HG03095 (cell line): ENCODE results near the gene DNAL4.

Source experiments
- ATAC-seq: cut with Tn5 transposase; IDR thresholded peaks from one replicate; pipeline ENCODE4 v1.9.1; 2021; ENCODE audit warnings: moderate library complexity; ENCODE audit not compliant: unreplicated experiment

The DNAL4 gene

DNA sequence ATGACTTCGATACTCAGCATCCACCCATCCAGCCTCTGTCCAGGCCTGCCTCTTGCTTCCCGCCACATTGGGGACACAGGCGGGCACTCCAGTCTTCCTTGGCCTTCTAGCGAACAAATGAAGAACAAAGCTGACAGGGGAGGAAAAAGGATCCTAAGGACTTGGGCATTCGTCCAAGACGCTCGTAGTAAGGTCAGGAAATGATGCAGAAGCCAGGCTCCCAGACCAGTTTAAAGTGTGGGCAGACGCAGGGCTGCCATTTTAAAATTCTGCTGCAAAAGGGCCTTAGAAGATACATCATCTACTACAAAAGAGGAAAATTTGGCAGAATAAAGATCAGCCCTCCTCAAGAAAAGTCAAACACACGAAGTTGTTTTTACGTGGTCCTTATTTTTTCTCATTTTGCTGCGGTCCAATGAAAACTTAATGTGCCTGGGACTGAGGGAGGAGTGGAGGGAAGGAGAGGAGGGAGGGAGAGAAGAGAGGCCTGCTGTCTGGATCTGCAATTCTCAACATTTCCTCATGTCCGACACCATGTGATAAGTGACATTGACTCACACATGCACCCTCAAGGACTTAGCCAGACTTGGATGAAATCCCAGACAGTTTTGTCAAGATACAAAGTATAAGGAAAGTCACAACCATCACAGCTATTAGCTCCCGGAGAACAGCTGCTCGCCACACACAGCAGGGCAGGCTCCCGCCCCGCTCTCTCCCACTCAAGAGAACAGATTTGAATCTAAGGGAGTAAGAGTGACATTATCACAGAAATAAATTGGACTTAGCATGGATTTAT is 5.7 kb downstream of the DNAL4 start:
- ATAC-seq = no peak

DNA sequence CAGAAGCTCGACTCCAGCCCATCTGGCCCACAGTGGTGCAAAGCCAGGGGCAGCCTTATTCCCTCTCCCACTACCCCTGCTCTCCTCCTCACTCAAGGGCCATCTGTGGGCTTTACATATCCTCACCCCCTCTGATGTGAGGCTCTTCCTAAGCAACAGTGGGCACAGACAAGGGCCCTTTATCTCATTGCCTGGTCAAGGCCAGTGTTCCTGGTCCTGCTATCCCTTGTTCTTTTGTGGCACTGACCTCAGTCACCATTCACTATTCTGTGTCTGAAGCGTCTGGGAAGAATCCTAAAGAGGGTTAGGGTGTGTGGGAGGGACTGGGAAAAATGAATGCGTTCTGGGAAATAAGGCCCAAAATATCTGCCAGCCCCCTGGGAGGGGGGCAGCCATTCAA is 7.3 kb downstream of the DNAL4 start:
- no peak for ATAC-seq

DNA sequence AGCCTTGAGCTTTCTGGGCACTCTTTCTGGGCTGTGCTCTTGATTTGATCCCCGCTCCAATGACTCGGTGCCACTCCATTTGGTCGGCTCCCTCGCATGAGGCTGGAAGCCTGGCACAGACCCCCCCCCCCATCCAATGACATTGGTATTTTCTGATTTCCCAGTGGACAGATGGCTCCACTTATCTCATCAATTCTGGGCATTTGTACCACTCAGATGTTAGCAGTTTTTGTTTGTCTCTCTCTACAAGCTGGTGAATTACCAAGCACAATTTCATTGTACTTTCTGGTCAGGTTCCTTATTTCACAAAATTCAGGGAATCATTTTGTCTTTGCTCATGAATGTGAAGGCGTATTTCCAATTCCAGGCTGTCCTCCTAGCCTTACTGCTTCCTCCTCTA is 9.1 kb downstream of the DNAL4 start:
- ATAC-seq = no peak

GRCh38 chr22:38784035-38784434 is 9.9 kb downstream of the DNAL4 start:
- ATAC-seq = no peak

- ATAC-seq = no peak
Observed at GRCh38 chr22:38783095-38783615, 10.8 kb downstream of the DNAL4 start.

DNA sequence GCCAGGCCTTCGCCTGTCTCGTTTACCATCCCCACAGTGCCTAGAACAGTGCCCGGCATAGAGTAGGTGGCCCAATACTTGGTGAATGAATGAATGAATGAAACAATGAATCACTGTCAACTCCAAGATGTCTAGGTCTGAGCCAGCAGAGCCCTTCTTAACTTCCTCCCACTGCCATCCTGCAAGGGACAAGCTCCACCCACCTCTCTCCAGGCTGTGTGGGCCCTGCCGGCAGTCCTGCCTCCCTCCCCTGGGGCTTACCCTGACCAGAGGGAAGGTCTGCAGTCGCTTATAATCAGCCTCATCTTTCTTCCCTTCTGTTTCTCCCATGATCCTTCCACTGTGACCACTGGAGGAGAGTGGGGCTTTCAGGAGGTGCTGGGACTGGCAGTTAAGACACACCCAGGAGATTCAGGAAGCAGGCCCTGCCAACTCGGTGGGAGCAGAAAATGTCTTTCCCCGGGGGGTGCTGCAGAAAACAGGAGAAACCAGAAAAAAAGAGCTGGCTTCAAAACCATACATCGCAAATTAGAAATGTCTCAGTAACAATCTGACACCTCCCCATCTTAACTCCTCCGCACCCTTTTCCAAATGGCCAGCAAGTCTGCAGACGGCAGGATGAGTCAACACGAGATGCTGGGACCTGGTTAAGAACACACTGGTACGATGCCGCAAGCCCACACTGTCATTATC is 11.4 kb downstream of the DNAL4 start:
- ATAC-seq = no peak

GRCh38 chr22:38781033-38781432 is 12.9 kb downstream of the DNAL4 start:
- no peak for ATAC-seq

DNA sequence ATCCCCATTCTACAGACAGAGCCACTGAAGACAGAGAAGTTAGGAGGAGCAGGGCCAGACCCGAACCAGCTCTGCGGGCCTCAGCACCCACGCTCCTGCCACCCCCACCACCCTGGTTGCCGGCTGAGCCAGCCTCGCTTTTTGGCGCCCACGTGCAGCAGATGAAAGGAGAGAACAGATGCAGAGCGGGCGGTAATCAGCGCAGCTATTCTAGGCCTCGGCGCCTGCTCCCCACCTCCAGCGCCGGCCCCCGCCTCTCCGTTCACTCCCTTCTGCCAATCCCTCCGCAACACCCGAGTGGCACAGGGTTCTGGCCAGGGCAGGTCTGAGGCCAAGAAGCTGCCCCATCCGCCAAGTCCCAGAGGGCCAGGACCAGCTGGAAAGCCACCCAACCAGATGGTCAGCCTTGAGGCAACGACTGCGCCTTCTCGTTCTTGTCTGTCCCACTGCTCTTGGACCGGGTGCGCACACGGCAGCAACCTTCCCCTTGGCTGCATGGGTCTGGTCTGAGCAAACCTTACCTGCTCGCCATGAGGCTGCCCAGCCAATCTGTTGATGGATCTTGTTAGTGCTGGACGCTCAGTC is 16.8 kb downstream of the DNAL4 start:
- no peak for ATAC-seq

- no peak for ATAC-seq
Observed at GRCh38 chr22:38776086-38776485, 17.9 kb downstream of the DNAL4 start.

DNA sequence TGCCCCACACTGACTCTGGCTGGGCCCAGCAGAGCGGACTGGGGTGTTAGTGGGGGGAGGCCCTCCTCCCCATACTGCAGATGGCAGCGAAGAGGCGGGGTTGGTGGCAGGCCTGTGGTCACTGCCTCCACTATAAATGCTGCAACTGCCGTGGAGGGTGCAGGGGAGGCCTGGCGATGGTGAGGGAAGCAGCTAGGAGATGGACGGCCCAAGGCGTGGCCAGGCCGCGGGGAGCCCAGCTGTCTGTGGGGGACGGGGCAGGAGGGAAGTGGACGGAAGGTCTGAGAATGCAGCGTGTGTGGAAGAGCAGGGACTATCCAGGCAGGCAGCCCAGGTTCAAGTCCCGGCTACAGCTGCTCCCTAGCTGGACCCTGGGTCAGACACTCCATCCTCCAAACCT is 18.3 kb downstream of the DNAL4 start:
- ATAC-seq = no peak

DNA sequence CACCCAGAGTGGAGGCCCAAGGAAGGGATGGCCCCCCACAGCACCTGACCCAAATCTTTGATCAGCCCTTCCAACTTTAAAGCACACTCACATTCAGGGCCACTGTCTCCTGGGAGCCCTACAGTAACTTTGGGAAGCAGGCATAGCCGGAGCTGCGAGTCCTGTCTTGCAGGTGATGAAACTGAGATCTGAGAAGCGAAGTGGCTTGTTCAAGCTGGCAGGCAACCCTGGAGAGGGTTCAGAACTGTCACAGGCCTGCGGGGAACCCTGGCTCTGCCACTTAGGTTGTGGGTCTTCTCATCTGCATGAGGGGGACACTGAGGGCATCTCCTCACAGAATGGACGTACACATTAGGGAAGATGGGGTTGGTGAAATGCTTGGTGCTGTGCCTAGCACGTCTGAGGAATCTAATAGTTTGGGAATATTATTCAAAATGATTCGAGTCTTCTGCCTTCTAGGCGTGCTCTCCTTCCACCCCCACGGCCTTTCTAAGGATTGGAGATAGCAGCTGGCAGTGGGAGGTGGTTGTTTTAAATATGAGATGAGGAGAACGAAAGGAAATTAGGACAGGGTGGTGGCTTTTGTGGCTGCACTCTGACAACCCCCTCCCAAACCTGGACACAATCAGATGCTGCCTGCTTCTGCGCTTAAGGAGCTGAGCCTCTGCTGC is 19.3 kb downstream of the DNAL4 start:
- ATAC-seq = no peak

- ATAC-seq = no peak
Observed at GRCh38 chr22:38773363-38773946, 20.5 kb downstream of the DNAL4 start.

GRCh38 chr22:38772623-38772873 is 21.4 kb downstream of the DNAL4 start:
- ATAC-seq = no peak

- no peak for ATAC-seq
Observed at GRCh38 chr22:38770257-38770949, 23.5 kb downstream of the DNAL4 start.

DNA sequence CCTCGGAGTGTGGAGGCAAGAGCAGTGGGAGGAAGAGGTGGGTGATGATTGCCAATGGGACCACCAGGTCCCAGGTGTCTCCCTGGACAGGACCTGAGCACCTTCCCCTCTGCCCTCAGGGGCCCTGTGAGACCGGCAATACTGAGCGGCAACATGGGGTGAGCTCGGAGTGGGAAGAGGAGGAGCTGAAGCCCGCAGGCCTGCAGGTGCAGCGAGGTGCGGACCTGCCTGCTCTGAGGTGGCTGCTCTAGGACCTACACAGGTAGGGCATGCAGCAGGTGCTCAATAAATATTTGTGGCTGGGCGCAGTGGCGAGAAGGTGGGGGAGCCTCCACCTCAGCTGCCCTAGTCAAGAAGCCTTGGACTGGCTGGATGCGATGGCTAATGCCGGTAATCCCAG is 25.9 kb downstream of the DNAL4 start:
- no peak for ATAC-seq

DNA sequence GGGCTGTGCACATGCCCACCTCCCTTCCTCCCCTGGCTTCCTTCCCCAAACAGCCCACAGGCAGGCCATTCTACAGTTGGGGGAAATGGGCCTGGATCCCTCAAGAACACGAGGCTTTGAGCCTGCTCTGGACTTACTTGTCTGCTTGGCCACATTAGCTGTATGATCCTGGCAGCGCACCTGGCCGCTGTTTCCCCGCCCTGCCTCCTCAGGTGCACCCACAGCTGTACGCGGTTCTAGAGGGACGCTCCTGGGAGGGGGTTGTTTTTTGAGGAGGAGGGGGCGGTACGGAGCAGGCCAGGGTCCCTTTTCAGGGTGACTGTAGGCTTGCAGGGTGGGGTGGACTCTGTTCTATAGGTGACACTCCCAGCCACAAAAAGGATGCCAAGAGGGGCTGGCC is 26.6 kb downstream of the DNAL4 start:
- ATAC-seq = no peak

- ATAC-seq = no peak
Observed at GRCh38 chr22:38766076-38766777, 27.7 kb downstream of the DNAL4 start.

GRCh38 chr22:38762551-38762983 is 31.4 kb downstream of the DNAL4 start:
- ATAC-seq = no peak

- no peak for ATAC-seq
Observed at GRCh38 chr22:38761202-38762162, 32.5 kb downstream of the DNAL4 start.
